ENCODE measurements around the gene INPP4B. TPM values are rescaled to one million over a fixed set of nuclear protein-coding genes. Genes with fewer than 3 reads are reported as not detected.

The INPP4B gene
- total RNA-seq, 1 experiment from 2014 or later: 14.3 TPM

- H3K27me3 ChIP-seq (ENCODE audit: insufficient read depth, low read length): no peaks in the 10 kb centered on the region
- H3K27ac ChIP-seq (ENCODE audit: low read depth, low read length): no peak overlapping the region
- no peak overlapping the region for H3K9ac ChIP-seq (ENCODE audit: low read length)
- H3K4me2 ChIP-seq (ENCODE audit: low read length): no peak overlapping the region
- ChIA-PET POLR2A (no interaction called here), CTCF (no interaction called here), RAD21 (ENCODE audit: low non-redundant PET in 1 of 2, low total read pairs in 2 of 2, uncharacterized antibody in 2 of 2, unreplicated experiment in 2 of 2) (no interaction called here)
- TF ChIP-seq FOSL1 (IDR thresholded peaks at IDR 0.05; ENCODE audit: low read depth) (no peak), ATF3 (IDR thresholded peaks at IDR 0.05) (no peak)
- H3K4me3 ChIP-seq (replicated peaks in 1 of 2; ENCODE audit: low read depth in 1 of 2, low read length in 2 of 2): no peak overlapping the region
- H3K9me3 ChIP-seq (ENCODE audit: control insufficient read depth in 1 of 2, insufficient read depth in 1 of 2, low read depth in 1 of 2, low read length in 2 of 2): no peaks in the 10 kb centered on the region
- BruUV-seq (replicated peaks): no TSS peak
- DNase-seq (ENCODE audit: low read depth, low spot score) (no peak), ATAC-seq (no peak)
- H3K4me1 ChIP-seq (ENCODE audit: control insufficient read depth in 1 of 2, insufficient read depth in 2 of 2, low read length in 2 of 2): peaks cover 9 to 11% of the 10 kb centered on the region in 2 experiments; a peak in 3 of 4 replicates
- H3K9me2 ChIP-seq (ENCODE audit: insufficient read depth): no peaks in the 10 kb centered on the region
- intact Hi-C loops (cut with micrococcal nuclease): no loop called here
- H2AFZ ChIP-seq (ENCODE audit: low read depth, low read length, poor library complexity, severe bottlenecking): no peak overlapping the region
- no peaks in the 10 kb centered on the region for H3K79me2 ChIP-seq (ENCODE audit: insufficient read depth, low read length)
- no peaks in the 10 kb centered on the region for H4K20me1 ChIP-seq (ENCODE audit: insufficient read depth)
- no peaks in the 10 kb centered on the region for H3K36me3 ChIP-seq (ENCODE audit: control insufficient read depth in 1 of 2, insufficient read depth in 2 of 2, low read length in 2 of 2)
Observed at GRCh38 chr4:142414366-142414990, 431.6 kb downstream of the INPP4B start.

- ATAC-seq (no peak), DNase-seq (ENCODE audit: low read depth, low spot score) (no peak)
- Histone ChIP-seq H4K20me1 (ENCODE audit: insufficient read depth) (no peaks in the 10 kb centered on the region), H2AFZ (ENCODE audit: low read depth, low read length, poor library complexity, severe bottlenecking) (peak overlapping the region; percentile 16), H3K79me2 (ENCODE audit: insufficient read depth, low read length) (no peaks in the 10 kb centered on the region), H3K4me3 (replicated peaks in 1 of 2; ENCODE audit: low read depth in 1 of 2, low read length in 2 of 2) (no peak overlapping the region), H3K4me2 (ENCODE audit: low read length) (no peak overlapping the region), H3K9me3 (ENCODE audit: control insufficient read depth in 1 of 2, insufficient read depth in 1 of 2, low read depth in 1 of 2, low read length in 2 of 2) (no peaks in the 10 kb centered on the region), H3K9ac (ENCODE audit: low read length) (no peak overlapping the region), H3K27me3 (ENCODE audit: insufficient read depth, low read length) (no peaks in the 10 kb centered on the region), H3K27ac (ENCODE audit: low read depth, low read length) (no peak overlapping the region), H3K36me3 (ENCODE audit: control insufficient read depth in 1 of 2, insufficient read depth in 2 of 2, low read length in 2 of 2) (no peaks in the 10 kb centered on the region), H3K9me2 (ENCODE audit: insufficient read depth) (no peaks in the 10 kb centered on the region), H3K4me1 (ENCODE audit: control insufficient read depth in 1 of 2, insufficient read depth in 2 of 2, low read length in 2 of 2) (peaks cover 17 to 18% of the 10 kb centered on the region in 2 experiments)
- no TSS peak for BruUV-seq (replicated peaks)
- ChIA-PET POLR2A (no interaction called here), CTCF (no interaction called here), RAD21 (ENCODE audit: low non-redundant PET in 1 of 2, low total read pairs in 2 of 2, uncharacterized antibody in 2 of 2, unreplicated experiment in 2 of 2) (no interaction called here)
- intact Hi-C loops (cut with micrococcal nuclease): no loop called here
- no peak for TF ChIP-seq POLR2AphosphoS5 (IDR thresholded peaks at IDR 0.05; ENCODE audit: low read depth, low read length)
- no peak for TF ChIP-seq CEBPB (IDR thresholded peaks at IDR 0.05; ENCODE audit: low read depth)
- no peak for TF ChIP-seq ZNF274 (IDR thresholded peaks at IDR 0.05; ENCODE audit: low read depth, low read length)
- TF ChIP-seq RAD21 (IDR thresholded peaks at IDR 0.05; ENCODE audit: low read depth): no peak
- no peak for TF ChIP-seq JUND (IDR thresholded peaks at IDR 0.05)
- TF ChIP-seq TCF7L2 (IDR thresholded peaks at IDR 0.05; ENCODE audit: borderline replicate concordance, extremely low read depth, insufficient read depth, insufficient read length): no peak
- TF ChIP-seq SP1 (IDR thresholded peaks at IDR 0.05; ENCODE audit: low read depth): no peak
- no peak for TF ChIP-seq SIN3A (IDR thresholded peaks at IDR 0.05; ENCODE audit: low read depth)
- TF ChIP-seq EZH2phosphoT487 (IDR thresholded peaks at IDR 0.05; ENCODE audit: borderline replicate concordance): no peak
- TF ChIP-seq CTCF (IDR thresholded peaks at IDR 0.05 in 2 of 3, conservative IDR thresholded peaks at IDR 0.05 in 1 of 3; ENCODE audit: borderline replicate concordance in 1 of 3, insufficient read depth in 1 of 3, low read depth in 2 of 3, low read length in 2 of 3): no peak
Observed at GRCh38 chr4:142413485-142413884, 432.6 kb downstream of the INPP4B start.
